Limb (tissue), 2 donors: ENCODE data around the gene OBP2A.
"Not testable (repeated sequence)": the region's sequence is repeated elsewhere in the genome, so short reads cannot be mapped to it uniquely, and the experiment has no call there.

Source experiments
- DNase-seq, 2 donors: peaks; one replicate each; pipeline ENCODE4 v3.0.0-alpha.2; 2016; ENCODE audit errors: extremely low spot score in 2 of 2

The OBP2A gene

GRCh38 chr9:135526089-135526729, 19.7 kb upstream of the OBP2A start:
- DNase-seq = peak in 1 of 2 donors; percentile 26

- DNase-seq = peak in 1 of 2 donors; percentile 24
Measured at GRCh38 chr9:135526730-135527571, 19.0 kb upstream of the OBP2A start.

GRCh38 chr9:135528842-135529435, 17.0 kb upstream of the OBP2A start:
- DNase-seq = peak in 1 of 2 donors; percentile 1

GRCh38 chr9:135530146-135530545, 15.8 kb upstream of the OBP2A start:
- DNase-seq = no peak

- DNase-seq = no peak
Measured at GRCh38 chr9:135531096-135531495, 14.8 kb upstream of the OBP2A start.

DNA sequence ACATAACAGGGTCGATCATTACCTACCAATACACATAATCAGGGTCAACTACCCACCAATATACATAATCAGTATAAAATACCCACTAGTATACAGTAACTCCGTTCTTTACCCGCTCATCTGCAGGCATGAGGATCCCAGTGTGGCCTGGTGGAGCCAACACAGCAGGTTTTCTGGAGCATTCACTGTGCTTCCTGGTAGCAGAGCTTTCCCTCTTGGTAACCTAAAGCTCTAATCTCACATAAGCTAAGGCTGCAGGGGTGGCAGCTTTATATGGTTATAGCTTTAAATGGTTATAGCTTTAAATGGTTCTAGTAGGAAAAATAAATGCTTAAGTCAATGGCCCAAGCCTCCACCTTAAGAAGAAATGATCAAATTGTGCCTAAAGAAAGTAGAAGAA, 12.8 kb upstream of the OBP2A start:
- DNase-seq = no peak

DNA sequence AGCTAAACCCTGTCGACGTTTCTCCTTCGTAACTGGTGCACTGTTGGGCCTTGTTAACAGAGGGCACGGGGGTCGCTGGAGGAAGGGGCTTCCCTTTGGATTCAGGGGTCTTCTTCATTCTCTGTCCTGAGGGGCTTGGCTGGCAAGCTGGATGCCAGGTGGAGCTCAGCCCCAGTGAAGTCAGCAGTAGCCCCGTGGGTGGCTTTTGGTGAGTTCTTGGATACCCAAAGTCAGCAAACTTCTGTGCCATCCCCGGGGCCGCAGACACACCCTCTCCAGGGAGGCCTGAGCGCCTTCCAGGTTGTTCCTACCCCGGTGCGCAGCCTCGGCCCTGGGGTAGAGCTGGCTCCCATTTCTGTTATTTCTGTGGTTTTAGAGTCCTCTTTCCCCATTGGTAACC, 12.3 kb upstream of the OBP2A start:
- no peak for DNase-seq

DNA sequence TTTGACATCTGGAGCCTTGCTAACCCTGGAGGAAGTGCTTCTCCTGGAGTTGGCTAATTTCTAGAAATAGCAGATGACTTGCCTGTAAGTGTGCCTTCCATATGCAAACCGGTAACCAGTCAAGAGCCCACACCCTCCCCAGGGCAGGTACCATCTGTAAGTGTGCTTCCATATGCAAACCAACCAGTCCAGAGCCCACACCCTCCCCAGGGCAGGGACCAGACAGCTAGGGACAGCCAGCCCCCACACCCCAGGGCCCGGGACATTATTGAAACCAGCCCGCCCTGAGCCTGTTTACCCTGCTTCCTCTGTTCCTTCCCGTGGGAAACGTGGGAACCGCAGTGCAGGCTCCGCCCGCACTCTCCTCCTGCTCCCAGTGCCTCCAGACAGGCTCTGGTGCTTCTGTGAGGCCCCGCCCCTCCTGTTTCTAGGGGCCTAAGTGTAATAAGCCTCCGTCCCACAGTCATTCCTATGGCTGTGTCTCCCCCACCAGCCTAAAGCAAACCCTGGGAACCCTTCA, 11.7 kb upstream of the OBP2A start:
- not testable (repeated sequence) for DNase-seq

DNA sequence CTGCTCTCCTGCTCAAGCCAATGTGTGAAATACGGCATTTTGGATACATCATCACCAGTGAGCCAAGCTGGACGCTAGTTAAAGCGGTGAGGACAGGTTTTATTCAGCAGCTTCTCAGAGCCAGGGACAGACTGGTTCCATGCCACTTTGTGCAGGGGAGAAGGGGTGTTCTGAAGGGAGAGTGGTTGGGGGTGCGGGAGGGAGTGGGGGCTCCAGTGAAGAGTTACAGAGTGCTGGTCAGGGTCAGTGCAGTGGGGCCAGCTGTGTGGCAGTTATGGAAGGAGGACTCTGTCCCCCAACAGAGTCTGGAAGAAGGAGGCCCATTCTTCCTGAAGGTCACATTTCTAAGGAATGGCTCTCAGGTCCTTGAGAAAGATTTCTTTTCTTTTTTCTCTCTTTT, 11.1 kb upstream of the OBP2A start:
- not testable (repeated sequence) for DNase-seq

DNA sequence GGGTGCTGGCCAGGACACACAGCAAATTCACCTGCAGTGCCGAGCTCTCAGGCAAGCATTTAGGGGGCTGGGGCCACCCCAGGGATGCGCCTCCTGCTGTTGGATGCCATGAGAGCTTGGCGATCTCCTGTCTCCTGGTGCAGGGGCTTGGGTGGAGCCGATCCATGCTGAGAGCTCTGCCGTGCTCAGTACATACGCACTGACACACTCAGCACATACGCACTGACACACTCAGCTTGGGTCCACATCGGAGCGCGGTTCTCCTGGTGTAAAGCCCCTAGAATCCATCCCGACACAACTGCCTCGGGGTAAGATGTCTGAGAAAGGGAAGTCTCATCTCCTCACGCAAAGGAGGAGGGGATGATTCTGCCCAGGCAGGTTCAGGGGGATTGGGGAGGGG, 10.3 kb upstream of the OBP2A start:
- not testable (repeated sequence) for DNase-seq

DNA sequence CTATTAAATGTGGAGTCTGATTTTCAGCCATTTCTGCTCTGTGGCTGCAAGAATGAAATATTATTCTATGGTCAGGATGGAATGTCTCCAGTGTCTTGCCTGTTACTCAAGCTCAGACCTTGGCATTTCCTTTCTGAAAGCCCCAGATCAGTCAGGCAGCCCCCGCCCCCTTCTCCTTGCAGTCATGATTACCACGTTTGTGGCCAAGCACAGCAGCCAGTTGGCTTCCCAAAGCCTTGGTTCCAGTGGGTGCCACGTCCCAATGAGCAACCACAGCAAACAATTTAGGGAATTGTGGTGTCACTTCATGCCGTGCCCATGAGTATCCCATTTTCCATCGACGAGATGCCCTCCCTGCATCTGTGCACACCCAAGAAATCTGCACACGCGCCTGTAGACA, 9.7 kb upstream of the OBP2A start:
- no peak for DNase-seq

- DNase-seq = not testable (repeated sequence)
Measured at GRCh38 chr9:135543262-135543894, 2.5 kb upstream of the OBP2A start.

DNA sequence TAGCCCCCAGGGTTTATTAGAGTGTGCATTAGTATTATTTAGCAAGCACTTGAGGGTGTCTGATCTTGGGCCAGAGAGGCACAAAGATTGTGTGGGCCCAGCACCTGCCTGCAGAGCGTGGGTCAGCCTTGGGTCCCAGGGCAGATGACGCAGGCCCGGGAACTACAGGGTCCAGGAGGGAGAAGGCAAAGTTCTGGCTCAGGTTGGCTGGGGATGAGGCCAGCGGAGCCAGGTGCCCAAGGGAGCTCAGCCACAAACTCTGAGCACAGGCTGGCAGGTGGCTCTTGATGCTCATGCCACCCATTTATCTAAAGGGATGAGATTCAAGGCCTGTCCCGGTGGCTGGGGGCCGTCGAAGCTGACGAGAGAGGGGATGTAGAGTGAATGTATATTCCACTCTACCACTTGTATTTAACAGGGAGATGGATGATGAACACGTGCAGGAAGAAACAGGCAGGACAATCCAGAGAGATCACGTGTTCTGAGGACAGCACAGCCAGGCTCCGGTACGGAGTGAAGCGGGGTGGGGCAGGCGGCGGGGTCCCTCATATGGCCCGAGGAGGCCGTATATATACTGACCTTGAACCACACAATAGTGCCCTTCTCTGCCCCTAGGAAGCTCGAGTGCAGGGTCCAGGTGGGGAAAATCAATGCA, 818 bp upstream of the OBP2A start:
- no peak for DNase-seq

GRCh38 chr9:135546792-135547617, 1.1 kb downstream of the OBP2A start:
- not testable (repeated sequence) for DNase-seq

DNA sequence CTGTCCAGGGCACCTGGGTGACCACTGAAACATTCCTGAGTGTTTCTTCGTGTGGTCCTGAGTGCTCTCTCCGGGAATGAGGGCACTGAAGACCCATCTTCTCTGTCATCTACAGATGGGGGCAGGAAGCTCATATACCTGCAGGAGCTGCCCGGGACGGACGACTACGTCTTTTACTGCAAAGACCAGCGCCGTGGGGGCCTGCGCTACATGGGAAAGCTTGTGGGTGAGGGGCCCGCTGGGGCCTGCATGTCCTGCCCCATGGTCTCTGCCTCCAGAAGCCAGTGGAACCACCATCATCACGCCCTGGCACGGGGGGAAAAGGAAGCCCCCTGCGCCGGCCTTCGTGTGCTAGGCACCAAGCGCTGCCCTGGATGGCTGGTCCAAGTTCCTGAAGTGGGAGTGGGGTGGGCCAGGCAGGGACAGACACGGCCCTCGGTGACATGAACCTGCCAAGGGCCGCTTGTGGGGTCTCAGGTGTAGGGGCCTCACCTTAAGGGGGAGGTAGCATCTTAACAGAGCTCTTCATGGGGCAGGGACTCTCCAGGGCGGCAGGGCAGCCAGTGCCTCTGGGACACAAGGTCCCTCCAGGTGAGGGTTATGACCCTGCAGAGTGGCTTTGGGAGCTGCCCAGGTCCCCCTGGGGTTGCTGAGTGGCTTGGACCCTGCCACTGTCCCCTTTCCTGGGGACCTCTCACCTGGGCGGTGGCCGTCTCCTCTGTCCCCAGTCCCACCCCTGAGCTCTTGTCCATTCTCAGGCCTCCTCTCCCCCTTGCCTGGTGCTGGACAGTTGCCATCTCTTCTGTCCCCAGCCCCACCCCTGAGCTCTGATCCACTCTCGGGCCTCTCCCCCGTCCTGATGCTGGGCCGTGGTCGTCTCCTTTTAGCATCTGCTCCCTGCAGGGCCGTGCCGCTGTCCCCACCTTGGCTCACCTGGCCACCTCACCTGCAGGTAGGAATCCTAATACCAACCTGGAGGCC, 2.1 kb downstream of the OBP2A start:
- DNase-seq = no peak

DNA sequence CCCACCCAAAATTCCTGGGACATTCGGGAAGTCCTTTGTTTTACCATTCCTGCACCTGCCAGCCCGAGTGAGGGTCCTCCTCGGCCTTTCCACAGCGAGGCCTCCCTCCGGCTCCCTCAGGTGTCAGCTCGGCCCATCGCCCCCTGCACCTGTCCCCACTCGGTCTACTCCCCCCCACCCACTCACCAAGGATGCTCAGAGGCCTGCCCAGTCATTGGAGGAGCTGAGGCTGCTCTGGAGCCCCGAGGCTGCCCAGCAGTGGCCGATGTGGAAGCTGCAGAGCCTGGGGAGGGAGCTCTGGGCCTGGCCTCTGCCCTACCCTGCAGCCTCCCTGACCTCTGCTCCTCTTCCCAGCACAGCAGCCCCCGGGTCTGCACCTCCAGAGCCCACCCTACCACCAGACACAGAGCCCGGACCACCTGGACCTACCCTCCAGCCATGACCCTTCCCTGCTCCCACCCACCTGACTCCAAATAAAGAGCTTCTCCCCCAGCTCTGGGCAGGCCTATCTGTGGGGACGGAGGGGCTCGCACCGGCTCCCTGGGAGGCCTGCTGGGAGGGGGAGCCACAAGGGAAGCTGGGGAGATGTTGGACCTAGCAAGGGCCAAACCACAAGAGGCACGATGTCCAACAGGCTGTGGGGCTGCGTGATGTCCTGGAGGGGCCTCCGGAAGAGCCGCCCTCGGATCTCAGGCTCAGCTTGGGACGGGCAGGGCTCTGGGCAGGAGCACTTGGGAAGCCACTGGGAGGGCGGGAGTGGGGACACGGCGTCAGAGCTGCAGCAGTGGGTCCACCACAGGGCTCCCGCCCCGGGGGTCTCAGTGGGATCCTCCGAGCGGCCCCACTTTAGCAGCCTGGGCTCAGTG, 3.8 kb downstream of the OBP2A start:
- DNase-seq = not testable (repeated sequence)

DNA sequence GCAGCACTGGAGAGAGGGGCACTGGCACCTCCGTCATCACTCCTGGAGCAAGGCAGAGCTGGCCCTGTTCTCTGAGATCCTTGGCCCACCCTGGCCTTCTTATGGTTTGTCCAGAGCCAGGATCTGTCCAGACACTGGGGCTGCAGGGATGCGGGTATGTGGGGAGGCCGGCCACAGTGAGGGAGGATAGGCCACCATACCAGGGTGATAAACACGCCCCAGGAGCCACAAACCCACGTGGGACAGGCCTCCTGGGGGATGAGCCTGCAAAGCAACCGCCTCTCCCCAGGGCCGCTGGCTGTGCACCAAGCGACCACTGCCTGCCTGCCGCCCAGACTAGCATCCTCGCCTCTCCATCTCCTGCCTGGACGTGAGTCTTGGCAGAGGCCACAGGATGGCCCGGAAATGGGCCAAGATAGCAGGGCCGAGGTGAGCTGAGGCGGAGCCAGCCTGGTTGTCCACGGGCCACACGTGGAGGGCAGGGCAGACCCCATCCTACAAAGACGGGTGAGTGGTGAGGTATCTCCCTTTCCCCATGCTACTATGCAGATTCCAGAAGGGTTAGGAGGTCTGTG, 4.5 kb downstream of the OBP2A start:
- no peak for DNase-seq

- DNase-seq = no peak
Measured at GRCh38 chr9:135551031-135551430, 5.1 kb downstream of the OBP2A start.
